Loucy (cell line): ENCODE data around the gene FADS3.

ENCODE experiments used
- EZH2phosphoT487 ChIP-seq: fragments of 200-600 bp; IDR thresholded peaks from 2 replicates; pipeline ENCODE4 v1.6.1; 2018; ENCODE audit warnings: antibody characterized with exemption, mild to moderate bottlenecking, moderate library complexity, borderline replicate concordance
- TF ChIP-seq, protein P1 (sequence below): fragments of 200-600 bp; sonication (generic); conservative IDR thresholded peaks from 2 replicates; pipeline ENCODE4 v1.5.1; 2014; ENCODE audit warnings: mild to moderate bottlenecking, antibody characterized with exemption, low read length

DNA sequence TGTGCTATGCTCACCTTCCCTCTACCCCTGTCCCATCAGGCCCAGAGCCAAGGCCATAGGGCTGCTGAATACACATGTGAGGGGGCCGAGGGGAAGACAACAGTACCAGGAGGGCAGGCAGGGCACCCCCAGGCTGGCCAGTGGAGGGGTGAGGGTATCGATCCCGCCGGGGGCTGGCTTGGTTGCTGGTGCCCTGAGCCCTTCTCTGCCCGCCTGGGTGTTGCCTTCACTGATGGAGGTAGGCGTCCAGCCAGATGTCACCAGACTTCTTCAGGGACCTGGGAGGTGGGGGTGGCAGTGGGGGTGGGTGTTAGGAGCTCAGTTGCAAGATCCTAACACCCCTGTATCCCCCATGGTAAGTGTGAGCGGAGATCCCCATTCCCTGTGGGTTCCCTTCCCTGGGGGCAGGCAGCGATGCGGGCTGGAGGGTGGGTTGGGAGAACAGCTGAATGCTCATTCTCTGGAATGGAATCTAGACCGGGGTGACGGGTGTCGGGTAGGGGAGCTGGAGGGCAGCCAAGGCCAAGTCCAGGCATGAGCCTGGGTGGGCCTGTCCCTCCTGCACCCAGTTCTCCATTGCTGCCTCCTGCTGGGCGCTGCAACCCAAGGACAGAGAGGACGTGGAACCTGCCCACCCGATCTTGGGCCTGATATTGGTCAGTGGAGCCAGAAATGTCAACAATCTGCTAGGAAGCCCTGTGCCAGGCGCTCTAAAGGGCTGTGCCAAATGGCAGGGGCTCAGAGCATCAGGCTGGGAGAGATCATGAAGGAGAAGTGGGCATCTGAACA, 17.6 kb downstream of the FADS3 start:
- TF ChIP-seq, protein P1, sequence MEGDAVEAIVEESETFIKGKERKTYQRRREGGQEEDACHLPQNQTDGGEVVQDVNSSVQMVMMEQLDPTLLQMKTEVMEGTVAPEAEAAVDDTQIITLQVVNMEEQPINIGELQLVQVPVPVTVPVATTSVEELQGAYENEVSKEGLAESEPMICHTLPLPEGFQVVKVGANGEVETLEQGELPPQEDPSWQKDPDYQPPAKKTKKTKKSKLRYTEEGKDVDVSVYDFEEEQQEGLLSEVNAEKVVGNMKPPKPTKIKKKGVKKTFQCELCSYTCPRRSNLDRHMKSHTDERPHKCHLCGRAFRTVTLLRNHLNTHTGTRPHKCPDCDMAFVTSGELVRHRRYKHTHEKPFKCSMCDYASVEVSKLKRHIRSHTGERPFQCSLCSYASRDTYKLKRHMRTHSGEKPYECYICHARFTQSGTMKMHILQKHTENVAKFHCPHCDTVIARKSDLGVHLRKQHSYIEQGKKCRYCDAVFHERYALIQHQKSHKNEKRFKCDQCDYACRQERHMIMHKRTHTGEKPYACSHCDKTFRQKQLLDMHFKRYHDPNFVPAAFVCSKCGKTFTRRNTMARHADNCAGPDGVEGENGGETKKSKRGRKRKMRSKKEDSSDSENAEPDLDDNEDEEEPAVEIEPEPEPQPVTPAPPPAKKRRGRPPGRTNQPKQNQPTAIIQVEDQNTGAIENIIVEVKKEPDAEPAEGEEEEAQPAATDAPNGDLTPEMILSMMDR: no peak; the same call in 1 of the 2 replicates
- no peak for TF ChIP-seq EZH2phosphoT487
